ENCODE data around the gene ELMOD1. TPM values are rescaled to one million over a fixed set of nuclear protein-coding genes. Genes with fewer than 3 reads are reported as not detected.

Gene ELMOD1
- total and polyA plus RNA-seq, 2 experiments from 2014 or later: 3.1 TPM

GRCh38 chr11:107608809-107609208 is 17.9 kb downstream of the ELMOD1 start:
- Histone ChIP-seq H3K36me3 (replicated peaks; ENCODE audit: insufficient read depth, low read depth) (no peaks in the 10 kb centered on the region), H3K9me2 (replicated peaks; ENCODE audit: insufficient read depth) (no peaks in the 10 kb centered on the region), H2AFZ (no peak overlapping the region), H3K79me2 (no peaks in the 10 kb centered on the region), H3K27ac (no peak overlapping the region), H4K20me1 (ENCODE audit: insufficient read depth, poor library complexity, severe bottlenecking) (no peaks in the 10 kb centered on the region), H3K4me1 (ENCODE audit: insufficient read depth) (no peaks in the 10 kb centered on the region), H3K27me3 (no peaks in the 10 kb centered on the region), H3K4me2 (no peak overlapping the region), H3K9me3 (ENCODE audit: low read depth) (no peaks in the 10 kb centered on the region), H3K4me3 (no peak overlapping the region)
- WGBS (ENCODE audit: low lambda C conversion rate, missing lambda C conversion rate): 48% methylated on average over 2 of the region's 2 CpGs
- no peak for TF ChIP-seq CTCF (IDR thresholded peaks at IDR 0.05; ENCODE audit: poor library complexity)
- no peak for TF ChIP-seq EZH2 (IDR thresholded peaks at IDR 0.05; ENCODE audit: borderline replicate concordance)
- no peak for TF ChIP-seq EZH2phosphoT487 (IDR thresholded peaks at IDR 0.05; ENCODE audit: low read depth, severe bottlenecking, unreplicated experiment)
- DNase-seq (ENCODE audit: low spot score): no peak

GRCh38 chr11:107609400-107610218 is 18.7 kb downstream of the ELMOD1 start:
- no peaks in the 10 kb centered on the region for H3K9me2 ChIP-seq (replicated peaks; ENCODE audit: insufficient read depth)
- no peak overlapping the region for H3K4me3 ChIP-seq
- H2AFZ ChIP-seq: no peak overlapping the region
- no peak overlapping the region for H3K27ac ChIP-seq
- H4K20me1 ChIP-seq (ENCODE audit: insufficient read depth, poor library complexity, severe bottlenecking): no peaks in the 10 kb centered on the region
- 54% methylated on average over 10 of the region's 10 CpGs for WGBS (ENCODE audit: low lambda C conversion rate, missing lambda C conversion rate)
- no peak overlapping the region for H3K4me2 ChIP-seq
- no peaks in the 10 kb centered on the region for H3K4me1 ChIP-seq (ENCODE audit: insufficient read depth)
- H3K36me3 ChIP-seq (replicated peaks; ENCODE audit: insufficient read depth, low read depth): no peaks in the 10 kb centered on the region
- no peaks in the 10 kb centered on the region for H3K27me3 ChIP-seq
- no peaks in the 10 kb centered on the region for H3K79me2 ChIP-seq
- TF ChIP-seq EZH2 (IDR thresholded peaks at IDR 0.05; ENCODE audit: borderline replicate concordance): no peak
- TF ChIP-seq CTCF (IDR thresholded peaks at IDR 0.05; ENCODE audit: poor library complexity): no peak
- TF ChIP-seq EZH2phosphoT487 (IDR thresholded peaks at IDR 0.05; ENCODE audit: low read depth, severe bottlenecking, unreplicated experiment): no peak
- H3K9me3 ChIP-seq (ENCODE audit: low read depth): no peaks in the 10 kb centered on the region
- no peak for DNase-seq (ENCODE audit: low spot score)

- no peak overlapping the region for H3K4me2 ChIP-seq
- no peaks in the 10 kb centered on the region for H3K4me1 ChIP-seq (ENCODE audit: insufficient read depth)
- H3K4me3 ChIP-seq: no peak overlapping the region
- H3K9me2 ChIP-seq (replicated peaks; ENCODE audit: insufficient read depth): no peaks in the 10 kb centered on the region
- H3K27ac ChIP-seq: no peak overlapping the region
- no peaks in the 10 kb centered on the region for H3K9me3 ChIP-seq (ENCODE audit: low read depth)
- H4K20me1 ChIP-seq (ENCODE audit: insufficient read depth, poor library complexity, severe bottlenecking): no peaks in the 10 kb centered on the region
- no peak for TF ChIP-seq CTCF (IDR thresholded peaks at IDR 0.05; ENCODE audit: poor library complexity)
- TF ChIP-seq EZH2 (IDR thresholded peaks at IDR 0.05; ENCODE audit: borderline replicate concordance): no peak
- no peaks in the 10 kb centered on the region for H3K36me3 ChIP-seq (replicated peaks; ENCODE audit: insufficient read depth, low read depth)
- no peak for DNase-seq (ENCODE audit: low spot score)
- no peaks in the 10 kb centered on the region for H3K79me2 ChIP-seq
- H2AFZ ChIP-seq: no peak overlapping the region
- no peaks in the 10 kb centered on the region for H3K27me3 ChIP-seq
- 100% methylated on average over 2 of the region's 2 CpGs for whole genome bisulfite sequencing (ENCODE audit: low lambda C conversion rate, missing lambda C conversion rate)
These were observed 21.5 kb downstream of the ELMOD1 start for GRCh38 chr11:107612445-107612844.
